Lung (tissue), 16 donors: ENCODE measurements around the gene SLITRK4. TPM values are rescaled to one million over a fixed set of nuclear protein-coding genes. Genes with fewer than 3 reads are reported as not detected.

Experiments
- ATAC-seq: fragments of 200-7000 bp; cut with Tn5 transposase; one replicate; pipeline ENCODE4 v1.9.1; 2020; ENCODE audit warnings: moderate number of reproducible peaks; ENCODE audit not compliant: insufficient read depth, low FRiP score
- DNase-seq, 3 donors: peaks; one replicate each; pipeline ENCODE4 v3.0.0-alpha.2; 2013 to 2017
- H3K27ac ChIP-seq, 2 donors: one replicate each; pipeline ENCODE4 v1.5.1; 2013; ENCODE audit warnings: mild to moderate bottlenecking in 2 of 2, moderate library complexity in 2 of 2, control low read depth in 1 of 2, inconsistent platforms in 1 of 2, low read depth in 1 of 2, low read length in 1 of 2
- H3K27me3 ChIP-seq, 3 donors: one replicate each; pipeline ENCODE4 v1.5.1; 2013; ENCODE audit warnings: low read length in 2 of 3; ENCODE audit not compliant: control insufficient read depth in 3 of 3, insufficient read depth in 3 of 3
- H3K36me3 ChIP-seq, 4 donors: one replicate each; pipeline ENCODE4 v1.5.1; 2013; ENCODE audit warnings: low read length in 4 of 4, mild to moderate bottlenecking in 1 of 4, moderate library complexity in 1 of 4; ENCODE audit not compliant: control insufficient read depth in 4 of 4, insufficient read depth in 4 of 4
- H3K4me1 ChIP-seq, 5 donors: one replicate each; pipeline ENCODE4 v1.5.1; 2013; ENCODE audit warnings: low read length in 5 of 5, mild to moderate bottlenecking in 2 of 5, moderate library complexity in 1 of 5; ENCODE audit not compliant: control insufficient read depth in 5 of 5, insufficient read depth in 5 of 5
- H3K4me3 ChIP-seq: one replicate; pipeline ENCODE4 v1.5.1; 2013; ENCODE audit warnings: mild to moderate bottlenecking, control low read depth, moderate library complexity
- H3K9ac ChIP-seq, 2 donors: one replicate each; pipeline ENCODE4 v1.5.1; 2013; ENCODE audit warnings: low read length in 2 of 2, control low read depth in 1 of 2; ENCODE audit not compliant: insufficient read depth in 1 of 2
- H3K9me3 ChIP-seq, 4 donors: one replicate each; pipeline ENCODE4 v1.5.1; 2013; ENCODE audit warnings: low read length in 3 of 4, mild to moderate bottlenecking in 1 of 4, moderate library complexity in 1 of 4; ENCODE audit not compliant: control insufficient read depth in 4 of 4, insufficient read depth in 3 of 4
- WGBS, 2 donors: extraction: QIAGEN DNeasy Blood & Tissue Kit; methylation state at CpG; one replicate each; pipeline ENCODE4 v1.1.7; 2013; 5-methylcytosine and 5-hydroxymethylcytosine counted together
- long read RNA-seq, 5 donors: transcript quantifications; one replicate each; lab custom pipeline, GENCODE V29; 2026
- polyA plus RNA-seq, 2 donors: library from polyadenylated mRNA; stranded (reverse); fragments of 200-250 nt; gene quantifications; one replicate each; pipeline ENCODE4 v1.2.1, GENCODE V29; 2013
- total RNA-seq, 2 donors: library from RNA; depleted of rRNA in 1 of 2; stranded (reverse); fragments of >200 nt in 1 of 2; gene quantifications; one replicate each; pipeline ENCODE4 v1.2.1, GENCODE V29; 2014 to 2021
- TF ChIP-seq, protein P1 (sequence below): IDR thresholded peaks from 2 replicates; pipeline ENCODE4 v1.5.1; 2012; ENCODE audit warnings: mild to moderate bottlenecking; ENCODE audit errors: control extremely low read depth, extremely low read depth
- donor health status: control.
- donor health status: control.
- donor health status: Bipolar disorder and iron deficiency.
- donor health status: healthy.
- donor health status: DM: yes; HTN: yes; CAD: no.

SLITRK4 gene, protein sequence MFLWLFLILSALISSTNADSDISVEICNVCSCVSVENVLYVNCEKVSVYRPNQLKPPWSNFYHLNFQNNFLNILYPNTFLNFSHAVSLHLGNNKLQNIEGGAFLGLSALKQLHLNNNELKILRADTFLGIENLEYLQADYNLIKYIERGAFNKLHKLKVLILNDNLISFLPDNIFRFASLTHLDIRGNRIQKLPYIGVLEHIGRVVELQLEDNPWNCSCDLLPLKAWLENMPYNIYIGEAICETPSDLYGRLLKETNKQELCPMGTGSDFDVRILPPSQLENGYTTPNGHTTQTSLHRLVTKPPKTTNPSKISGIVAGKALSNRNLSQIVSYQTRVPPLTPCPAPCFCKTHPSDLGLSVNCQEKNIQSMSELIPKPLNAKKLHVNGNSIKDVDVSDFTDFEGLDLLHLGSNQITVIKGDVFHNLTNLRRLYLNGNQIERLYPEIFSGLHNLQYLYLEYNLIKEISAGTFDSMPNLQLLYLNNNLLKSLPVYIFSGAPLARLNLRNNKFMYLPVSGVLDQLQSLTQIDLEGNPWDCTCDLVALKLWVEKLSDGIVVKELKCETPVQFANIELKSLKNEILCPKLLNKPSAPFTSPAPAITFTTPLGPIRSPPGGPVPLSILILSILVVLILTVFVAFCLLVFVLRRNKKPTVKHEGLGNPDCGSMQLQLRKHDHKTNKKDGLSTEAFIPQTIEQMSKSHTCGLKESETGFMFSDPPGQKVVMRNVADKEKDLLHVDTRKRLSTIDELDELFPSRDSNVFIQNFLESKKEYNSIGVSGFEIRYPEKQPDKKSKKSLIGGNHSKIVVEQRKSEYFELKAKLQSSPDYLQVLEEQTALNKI
- total RNA-seq (under 1 TPM; 0.52 to 0.71 TPM), polyA plus RNA-seq (under 1 TPM; 0.12 to 0.14 TPM)
- long read RNA-seq, donor 1, partial matches to known transcripts, result 0 of 1 reads
- long read RNA-seq, donor 1, other reads (novel, unspliced or antisense), result 0 of 1 reads
- long read RNA-seq, donor 2, result 0 reads
- long read RNA-seq, donor 3, partial matches to known transcripts, result 0 of 1 reads
- long read RNA-seq, donor 3, other reads (novel, unspliced or antisense), result 0 of 1 reads
- long read RNA-seq, donor 4, partial matches to known transcripts, result 0 of 1 reads
- long read RNA-seq, donor 4, other reads (novel, unspliced or antisense), result 0 of 1 reads
- long read RNA-seq, donor 5, partial matches to known transcripts, result 0 of 3 reads
- long read RNA-seq, donor 5, other reads (novel, unspliced or antisense), result 0 of 3 reads

DNA sequence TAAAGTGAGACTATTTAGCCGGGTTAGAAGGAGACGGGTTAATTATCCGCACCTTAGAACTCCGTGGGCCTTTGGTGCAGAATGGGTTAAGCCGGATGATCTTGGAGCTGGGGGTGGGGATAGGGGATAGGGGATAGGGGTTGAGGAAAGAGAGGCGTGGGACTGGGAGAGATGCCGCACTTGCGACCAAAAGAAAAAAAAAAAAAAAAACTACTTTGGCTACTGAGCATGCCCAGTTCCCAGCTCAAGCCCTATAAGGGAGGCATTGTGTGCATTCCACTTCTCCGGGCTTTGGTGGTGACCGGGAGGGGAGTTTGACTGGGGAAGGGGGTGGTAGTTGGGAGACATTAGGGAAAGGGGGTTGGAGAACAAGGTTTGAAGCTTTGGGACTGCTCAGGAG, at the start of gene SLITRK4:
SLITRK4 (minus strand) TSS at position 187 of the 400 bp plus-strand sequence. CDS start 4,993 bp downstream, outside the sequence.
- Histone ChIP-seq H3K9ac (no peak within 1 kb of the TSS), H3K27ac (no peak within 1 kb of the TSS), H3K4me1 (peaks cover 0 to 5% (median 3%) of the 10 kb centered on the region in 5 donors), H3K27me3 (peaks cover 12 to 19% (median 16%) of the 10 kb centered on the region in 3 donors), H3K36me3 (no peaks in the 10 kb centered on the region), H3K9me3 (peaks cover 0 to 12% (median 0%) of the 10 kb centered on the region in 4 donors), H3K4me3 (no peak within 1 kb of the TSS)
- ATAC-seq, result no peak
- peak; percentile 55 to 66 (median 61) for DNase-seq
- WGBS, 2 donors, result 6 to 39% methylated on average over 10 of the region's 10 CpGs
- TF ChIP-seq, protein P1, sequence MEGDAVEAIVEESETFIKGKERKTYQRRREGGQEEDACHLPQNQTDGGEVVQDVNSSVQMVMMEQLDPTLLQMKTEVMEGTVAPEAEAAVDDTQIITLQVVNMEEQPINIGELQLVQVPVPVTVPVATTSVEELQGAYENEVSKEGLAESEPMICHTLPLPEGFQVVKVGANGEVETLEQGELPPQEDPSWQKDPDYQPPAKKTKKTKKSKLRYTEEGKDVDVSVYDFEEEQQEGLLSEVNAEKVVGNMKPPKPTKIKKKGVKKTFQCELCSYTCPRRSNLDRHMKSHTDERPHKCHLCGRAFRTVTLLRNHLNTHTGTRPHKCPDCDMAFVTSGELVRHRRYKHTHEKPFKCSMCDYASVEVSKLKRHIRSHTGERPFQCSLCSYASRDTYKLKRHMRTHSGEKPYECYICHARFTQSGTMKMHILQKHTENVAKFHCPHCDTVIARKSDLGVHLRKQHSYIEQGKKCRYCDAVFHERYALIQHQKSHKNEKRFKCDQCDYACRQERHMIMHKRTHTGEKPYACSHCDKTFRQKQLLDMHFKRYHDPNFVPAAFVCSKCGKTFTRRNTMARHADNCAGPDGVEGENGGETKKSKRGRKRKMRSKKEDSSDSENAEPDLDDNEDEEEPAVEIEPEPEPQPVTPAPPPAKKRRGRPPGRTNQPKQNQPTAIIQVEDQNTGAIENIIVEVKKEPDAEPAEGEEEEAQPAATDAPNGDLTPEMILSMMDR, result no peak

DNA sequence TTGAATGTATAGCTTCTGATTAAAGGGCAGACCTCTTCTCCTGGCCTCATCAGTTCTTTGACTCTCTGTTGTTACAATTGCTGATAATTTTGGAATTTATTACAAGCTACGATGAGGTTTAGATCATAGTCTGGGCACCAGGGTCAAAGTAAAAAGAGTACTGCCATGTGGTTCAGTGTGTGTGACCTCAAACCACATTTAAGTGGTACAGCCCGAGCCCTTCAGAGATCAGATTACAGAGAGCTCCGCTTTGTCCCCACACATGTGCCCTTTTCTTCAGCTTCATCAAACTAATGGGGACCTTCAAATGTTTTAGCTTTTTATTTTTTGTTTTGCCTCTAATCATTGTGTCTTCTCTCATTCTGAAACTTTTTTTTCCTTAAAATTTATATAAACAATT, 47.6 kb upstream of the SLITRK4 start:
- H3K4me1 ChIP-seq, result no peaks in the 10 kb centered on the region
- H3K4me3 ChIP-seq, result no peak overlapping the region
- 63 to 69% methylated on average over 3 of the region's 3 CpGs for WGBS, 2 donors
- H3K9me3 ChIP-seq, result no peaks in the 10 kb centered on the region
- H3K27me3 ChIP-seq, result peaks cover 0 to 2% (median 0%) of the 10 kb centered on the region in 3 donors
- no peak overlapping the region for H3K9ac ChIP-seq
- TF ChIP-seq, protein P1, result no peak
- DNase-seq, result no peak
- ATAC-seq, result no peak
- H3K27ac ChIP-seq, result no peak overlapping the region
- H3K36me3 ChIP-seq, result no peaks in the 10 kb centered on the region

DNA sequence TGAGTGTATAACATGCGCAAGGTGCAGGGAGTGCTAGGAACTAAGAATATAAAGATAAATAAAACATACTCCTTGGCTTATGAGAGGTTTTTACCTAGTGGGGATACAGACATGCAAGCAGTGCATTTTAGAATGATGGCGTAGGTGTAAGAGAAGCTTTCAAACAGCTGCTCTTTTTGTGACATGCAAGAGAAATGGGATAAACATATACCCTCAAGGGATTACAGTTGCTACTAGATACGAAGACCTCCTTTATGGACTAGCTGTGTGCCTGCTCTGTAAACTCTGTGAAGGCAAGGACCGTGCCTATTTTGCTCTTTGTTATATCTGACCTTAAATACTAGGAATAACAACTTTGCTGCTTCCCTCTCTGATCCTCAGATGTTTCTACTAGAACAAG, 39.0 kb upstream of the SLITRK4 start:
- H3K9me3 ChIP-seq, result peaks cover 0 to 3% (median 0%) of the 10 kb centered on the region in 4 donors
- H3K36me3 ChIP-seq, result no peaks in the 10 kb centered on the region
- no peaks in the 10 kb centered on the region for H3K27me3 ChIP-seq
- TF ChIP-seq, protein P1, result no peak
- ATAC-seq (no peak), DNase-seq (no peak)
- no peak overlapping the region for H3K27ac ChIP-seq
- WGBS, 2 donors, result 69 to 82% methylated on average over 4 of the region's 4 CpGs
- no peak overlapping the region for H3K9ac ChIP-seq
- H3K4me3 ChIP-seq, result no peak overlapping the region
- H3K4me1 ChIP-seq, result no peaks in the 10 kb centered on the region
